ENCODE data around the gene PAF1. TPM values are rescaled to one million over a fixed set of nuclear protein-coding genes. Genes with fewer than 3 reads are reported as not detected.
A peak's percentile ranks its signal among the peaks of the same experiment; 100 is the strongest.

Gene PAF1
- total and polyA plus RNA-seq, 2 of the 13 experiments (the other 11 are each of a cell fraction or from before 2014, with no cell fraction given) = 30.2 to 31.1 TPM

DNA sequence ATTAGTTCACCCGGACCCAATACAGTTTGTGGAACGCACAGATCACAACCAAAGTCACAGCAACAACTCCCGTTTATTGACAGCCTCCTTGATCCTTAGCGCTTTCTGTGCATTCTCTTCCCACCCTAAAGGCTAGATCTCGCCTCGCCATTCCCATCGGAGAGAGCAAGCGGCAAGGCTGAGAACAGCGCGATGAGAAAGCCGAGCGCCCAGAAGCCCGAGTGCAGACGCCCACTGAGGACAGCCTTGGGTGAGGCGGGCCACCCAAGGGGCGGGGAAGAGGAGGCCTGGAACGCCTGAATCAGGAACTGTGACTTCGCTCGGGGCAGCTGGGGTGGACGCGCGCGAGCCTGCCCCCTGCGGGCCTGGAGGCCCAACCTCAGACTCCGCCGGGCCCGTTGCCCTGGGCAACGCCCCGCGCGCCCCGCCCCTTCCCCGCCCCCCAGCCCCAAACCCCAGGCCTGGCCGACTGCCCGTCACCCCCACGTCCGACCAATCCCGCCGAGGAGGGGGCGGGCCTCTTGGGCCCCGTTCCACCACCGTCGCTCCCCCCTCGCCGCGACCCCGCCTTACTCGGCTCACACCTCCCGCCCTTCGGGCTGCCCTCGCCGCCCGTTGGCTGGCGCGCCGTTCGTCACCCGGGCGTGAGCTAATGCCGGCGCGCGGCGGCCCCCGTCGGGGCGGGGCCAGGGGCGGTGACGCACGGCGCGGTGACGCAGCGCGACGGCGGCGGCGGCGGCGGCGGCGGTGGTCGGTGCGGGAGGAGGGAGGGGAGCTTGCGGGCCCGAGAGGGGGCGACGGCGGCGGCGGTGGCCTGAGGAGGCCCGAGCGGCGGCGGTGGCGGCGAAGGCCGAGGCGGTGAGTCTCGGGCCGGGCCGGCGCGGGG, 48.9 kb downstream of the PAF1 start, which contains the start of gene SAMD4B (continued):
- TF ChIP-seq MAF1 (CRISPR knock-in tag; IDR thresholded peaks at IDR 0.05; ENCODE audit: borderline replicate concordance) = no peak; the same call in 1 of the 2 replicates
- peak; percentile 85 for TF ChIP-seq PHF5A (CRISPR knock-in tag; IDR thresholded peaks at IDR 0.05; ENCODE audit: low read depth, unreplicated experiment)
- TF ChIP-seq ZNF839 (CRISPR knock-in tag; IDR thresholded peaks at IDR 0.05; ENCODE audit: borderline replicate concordance) = peak; percentile 93
- peak; percentile 85 for TF ChIP-seq HDAC1 (CRISPR knock-in tag; IDR thresholded peaks at IDR 0.05)
- no peak for TF ChIP-seq KDM1A (CRISPR knock-in tag; IDR thresholded peaks at IDR 0.05)
- TF ChIP-seq, protein P1, sequence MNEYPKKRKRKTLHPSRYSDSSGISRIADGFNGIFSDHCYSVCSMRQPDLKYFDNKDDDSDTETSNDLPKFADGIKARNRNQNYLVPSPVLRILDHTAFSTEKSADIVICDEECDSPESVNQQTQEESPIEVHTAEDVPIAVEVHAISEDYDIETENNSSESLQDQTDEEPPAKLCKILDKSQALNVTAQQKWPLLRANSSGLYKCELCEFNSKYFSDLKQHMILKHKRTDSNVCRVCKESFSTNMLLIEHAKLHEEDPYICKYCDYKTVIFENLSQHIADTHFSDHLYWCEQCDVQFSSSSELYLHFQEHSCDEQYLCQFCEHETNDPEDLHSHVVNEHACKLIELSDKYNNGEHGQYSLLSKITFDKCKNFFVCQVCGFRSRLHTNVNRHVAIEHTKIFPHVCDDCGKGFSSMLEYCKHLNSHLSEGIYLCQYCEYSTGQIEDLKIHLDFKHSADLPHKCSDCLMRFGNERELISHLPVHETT (CRISPR knock-in tag; conservative IDR thresholded peaks at IDR 0.05) = 0 out of 2 replicates have a peak, but pooled peaks have one; percentile 30
- peak; percentile 83 for TF ChIP-seq RBFOX2 (IDR thresholded peaks at IDR 0.05; ENCODE audit: low read depth, low read length)
- TF ChIP-seq, protein P2, sequence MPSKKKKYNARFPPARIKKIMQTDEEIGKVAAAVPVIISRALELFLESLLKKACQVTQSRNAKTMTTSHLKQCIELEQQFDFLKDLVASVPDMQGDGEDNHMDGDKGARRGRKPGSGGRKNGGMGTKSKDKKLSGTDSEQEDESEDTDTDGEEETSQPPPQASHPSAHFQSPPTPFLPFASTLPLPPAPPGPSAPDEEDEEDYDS (CRISPR knock-in tag; IDR thresholded peaks at IDR 0.05) = peak; percentile 68
- TF ChIP-seq HCFC1 (IDR thresholded peaks at IDR 0.05; ENCODE audit: low read depth, low read length) = peak; percentile 58; the same call in 1 of the 2 replicates
- TF ChIP-seq ZNF274 (CRISPR knock-in tag; IDR thresholded peaks at IDR 0.05) = peak; percentile 89
- TF ChIP-seq ZNF678 (CRISPR knock-in tag; IDR thresholded peaks at IDR 0.05) = 0 out of 2 replicates have a peak, but pooled peaks have one; percentile 51
- TF ChIP-seq ZNF607 (CRISPR knock-in tag; IDR thresholded peaks at IDR 0.05; ENCODE audit: borderline replicate concordance) = peak; percentile 71; the same call in 1 of the 2 replicates
- peak; percentile 51; the same call in 1 of the 2 replicates for TF ChIP-seq ZNF441 (CRISPR knock-in tag; IDR thresholded peaks at IDR 0.05; ENCODE audit: borderline replicate concordance)
- 0 out of 2 replicates have a peak, but pooled peaks have one; percentile 18 for TF ChIP-seq CENPT (CRISPR knock-in tag; IDR thresholded peaks at IDR 0.05; ENCODE audit: low read depth)
- TF ChIP-seq ZMYM4 (CRISPR knock-in tag; IDR thresholded peaks at IDR 0.05) = peak; percentile 90; the same call in 1 of the 2 replicates
- TF ChIP-seq FLYWCH1 (CRISPR knock-in tag; IDR thresholded peaks at IDR 0.05) = no peak
- TF ChIP-seq TARDBP (CRISPR knock-in tag; IDR thresholded peaks at IDR 0.05) = peak; percentile 78
- peak; percentile 91 for TF ChIP-seq ZNF556 (CRISPR knock-in tag; IDR thresholded peaks at IDR 0.05; ENCODE audit: borderline replicate concordance)
- no peak for TF ChIP-seq ZNF737 (CRISPR knock-in tag; IDR thresholded peaks at IDR 0.05; ENCODE audit: borderline replicate concordance)
- peak; percentile 76 for TF ChIP-seq SIN3B (IDR thresholded peaks at IDR 0.05; ENCODE audit: low read length)
- TF ChIP-seq, protein P3, sequence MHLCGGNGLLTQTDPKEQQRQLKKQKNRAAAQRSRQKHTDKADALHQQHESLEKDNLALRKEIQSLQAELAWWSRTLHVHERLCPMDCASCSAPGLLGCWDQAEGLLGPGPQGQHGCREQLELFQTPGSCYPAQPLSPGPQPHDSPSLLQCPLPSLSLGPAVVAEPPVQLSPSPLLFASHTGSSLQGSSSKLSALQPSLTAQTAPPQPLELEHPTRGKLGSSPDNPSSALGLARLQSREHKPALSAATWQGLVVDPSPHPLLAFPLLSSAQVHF (CRISPR knock-in tag; IDR thresholded peaks at IDR 0.05) = no peak
- TF ChIP-seq, protein P4, sequence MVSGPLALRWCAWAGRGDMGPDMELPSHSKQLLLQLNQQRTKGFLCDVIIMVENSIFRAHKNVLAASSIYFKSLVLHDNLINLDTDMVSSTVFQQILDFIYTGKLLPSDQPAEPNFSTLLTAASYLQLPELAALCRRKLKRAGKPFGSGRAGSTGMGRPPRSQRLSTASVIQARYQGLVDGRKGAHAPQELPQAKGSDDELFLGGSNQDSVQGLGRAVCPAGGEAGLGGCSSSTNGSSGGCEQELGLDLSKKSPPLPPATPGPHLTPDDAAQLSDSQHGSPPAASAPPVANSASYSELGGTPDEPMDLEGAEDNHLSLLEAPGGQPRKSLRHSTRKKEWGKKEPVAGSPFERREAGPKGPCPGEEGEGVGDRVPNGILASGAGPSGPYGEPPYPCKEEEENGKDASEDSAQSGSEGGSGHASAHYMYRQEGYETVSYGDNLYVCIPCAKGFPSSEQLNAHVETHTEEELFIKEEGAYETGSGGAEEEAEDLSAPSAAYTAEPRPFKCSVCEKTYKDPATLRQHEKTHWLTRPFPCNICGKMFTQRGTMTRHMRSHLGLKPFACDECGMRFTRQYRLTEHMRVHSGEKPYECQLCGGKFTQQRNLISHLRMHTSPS (CRISPR knock-in tag; IDR thresholded peaks at IDR 0.05; ENCODE audit: low read depth) = no peak
- peak; percentile 37; the same call in 1 of the 2 replicates for TF ChIP-seq ATF7-NPFF (CRISPR knock-in tag; IDR thresholded peaks at IDR 0.05; ENCODE audit: low read depth)
- peak; percentile 66; the same call in 1 of the 2 replicates for TF ChIP-seq MTA1 (CRISPR knock-in tag; IDR thresholded peaks at IDR 0.05; ENCODE audit: borderline replicate concordance)
- TF ChIP-seq TAF15 (IDR thresholded peaks at IDR 0.05; ENCODE audit: low read depth, low read length, poor library complexity, severe bottlenecking) = no peak
- 0 out of 2 replicates have a peak, but pooled peaks have one; percentile 27 for TF ChIP-seq ZNF766 (CRISPR knock-in tag; IDR thresholded peaks at IDR 0.05; ENCODE audit: borderline replicate concordance)

All from HepG2 (cell line).